ENCODE data around the gene ARIH2. TPM values are rescaled to one million over a fixed set of nuclear protein-coding genes. Genes with fewer than 3 reads are reported as not detected.

ARIH2 gene
- total RNA-seq = 100 to 1,000 TPM in 1 of 4 donors, 10 to 100 TPM in 3; 37.4 to 102 (median 79.9) TPM

DNA sequence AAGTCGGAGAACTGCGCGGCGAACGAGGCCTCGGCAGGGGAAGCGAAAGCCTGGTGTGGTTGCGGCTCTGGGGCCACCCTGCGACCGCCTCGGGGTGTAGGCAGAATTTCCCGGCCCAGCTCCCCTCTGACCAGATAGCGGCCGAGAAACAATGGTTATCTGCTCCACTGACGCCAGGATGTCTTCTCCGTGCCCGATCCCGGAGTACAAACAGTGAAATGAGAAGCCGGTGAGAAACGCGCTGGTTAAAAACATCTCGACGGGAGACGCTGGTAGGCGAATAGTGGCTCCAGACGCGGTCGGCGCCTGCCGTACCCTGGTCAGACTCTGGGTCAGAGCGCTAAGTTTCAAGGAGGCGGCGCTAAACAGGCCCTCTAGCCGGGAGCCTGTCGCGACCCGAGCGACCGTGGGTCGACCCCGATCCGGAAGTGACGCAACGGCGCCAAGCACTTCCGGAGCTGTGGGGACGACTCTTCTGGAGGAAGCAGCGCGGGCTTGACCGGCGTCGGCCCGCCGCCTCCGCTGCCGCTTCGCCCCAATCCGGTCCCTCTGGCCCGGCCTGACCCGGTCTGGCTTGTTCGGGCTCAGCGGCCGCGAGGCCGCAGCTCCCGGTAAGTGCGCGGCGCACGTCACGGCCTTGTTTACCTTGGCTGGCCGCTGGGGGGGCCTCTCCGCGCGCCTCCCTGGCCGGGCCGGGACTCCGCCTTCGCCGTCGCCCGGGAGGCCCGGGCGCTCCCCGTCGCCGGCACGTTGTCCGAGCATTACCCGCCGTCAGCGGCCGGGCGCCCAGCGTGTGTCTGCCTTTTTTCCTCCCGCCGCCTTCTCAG, at the start of gene ARIH2:
Gene ARIH2 (plus strand): TSS at position 455 of the 827 bp plus-strand sequence. CDS start 8,717 bp downstream, outside the sequence.
- peak within 1 kb of the TSS; percentile 90 to 96 for H3K27ac ChIP-seq
- TF ChIP-seq POLR2A (IDR thresholded peaks at IDR 0.05) = peak; percentile 61 to 85
- TF ChIP-seq, protein P1, sequence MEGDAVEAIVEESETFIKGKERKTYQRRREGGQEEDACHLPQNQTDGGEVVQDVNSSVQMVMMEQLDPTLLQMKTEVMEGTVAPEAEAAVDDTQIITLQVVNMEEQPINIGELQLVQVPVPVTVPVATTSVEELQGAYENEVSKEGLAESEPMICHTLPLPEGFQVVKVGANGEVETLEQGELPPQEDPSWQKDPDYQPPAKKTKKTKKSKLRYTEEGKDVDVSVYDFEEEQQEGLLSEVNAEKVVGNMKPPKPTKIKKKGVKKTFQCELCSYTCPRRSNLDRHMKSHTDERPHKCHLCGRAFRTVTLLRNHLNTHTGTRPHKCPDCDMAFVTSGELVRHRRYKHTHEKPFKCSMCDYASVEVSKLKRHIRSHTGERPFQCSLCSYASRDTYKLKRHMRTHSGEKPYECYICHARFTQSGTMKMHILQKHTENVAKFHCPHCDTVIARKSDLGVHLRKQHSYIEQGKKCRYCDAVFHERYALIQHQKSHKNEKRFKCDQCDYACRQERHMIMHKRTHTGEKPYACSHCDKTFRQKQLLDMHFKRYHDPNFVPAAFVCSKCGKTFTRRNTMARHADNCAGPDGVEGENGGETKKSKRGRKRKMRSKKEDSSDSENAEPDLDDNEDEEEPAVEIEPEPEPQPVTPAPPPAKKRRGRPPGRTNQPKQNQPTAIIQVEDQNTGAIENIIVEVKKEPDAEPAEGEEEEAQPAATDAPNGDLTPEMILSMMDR (IDR thresholded peaks at IDR 0.05) = peak in 3 of 4 experiments; percentile 4 to 13 (median 10)
- H3K4me3 ChIP-seq = peak within 1 kb of the TSS; percentile 41 to 86
- intact Hi-C loops (cut with DNase I; ENCODE audit: low total_unique reads) = no loop called here
- H3K36me3 ChIP-seq = no peaks in the 10 kb centered on the region
- peak; percentile 88 to 93 for DNase-seq
- no peaks in the 10 kb centered on the region for H3K27me3 ChIP-seq
- H3K4me1 ChIP-seq = peaks cover 0 to 9% of the 10 kb centered on the region in 2 donors
- no peaks in the 10 kb centered on the region for H3K9me3 ChIP-seq

DNA sequence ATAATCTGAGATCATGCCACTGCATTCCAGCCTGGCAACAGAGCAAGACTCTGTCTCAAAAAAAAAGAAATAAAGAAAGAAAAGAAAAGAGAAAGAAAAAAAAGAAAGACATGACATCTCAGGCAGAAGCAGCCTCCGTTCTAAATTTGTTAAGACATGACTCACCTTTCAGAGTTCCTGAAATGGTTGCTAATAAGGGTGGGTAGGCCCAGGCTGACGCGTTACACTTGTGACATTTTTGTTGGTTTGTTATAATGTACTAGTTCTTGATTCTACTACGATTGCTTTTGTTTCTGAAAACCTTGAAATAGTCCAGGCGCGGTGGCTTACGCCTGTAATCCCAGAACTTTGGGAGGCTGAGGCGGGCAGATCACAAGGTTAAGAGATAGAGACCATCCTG, 41.0 kb upstream of the ARIH2 start:
- no peak overlapping the region for H3K27ac ChIP-seq
- intact Hi-C loops (cut with DNase I; ENCODE audit: low total_unique reads) = no loop called here
- no peaks in the 10 kb centered on the region for H3K36me3 ChIP-seq
- H3K4me1 ChIP-seq = no peaks in the 10 kb centered on the region
- H3K9me3 ChIP-seq = no peaks in the 10 kb centered on the region
- DNase-seq = no peak
- no peak overlapping the region for H3K4me3 ChIP-seq
- no peaks in the 10 kb centered on the region for H3K27me3 ChIP-seq
- TF ChIP-seq, protein P1 (IDR thresholded peaks at IDR 0.05) = no peak
- no peak for TF ChIP-seq POLR2A (IDR thresholded peaks at IDR 0.05)

DNA sequence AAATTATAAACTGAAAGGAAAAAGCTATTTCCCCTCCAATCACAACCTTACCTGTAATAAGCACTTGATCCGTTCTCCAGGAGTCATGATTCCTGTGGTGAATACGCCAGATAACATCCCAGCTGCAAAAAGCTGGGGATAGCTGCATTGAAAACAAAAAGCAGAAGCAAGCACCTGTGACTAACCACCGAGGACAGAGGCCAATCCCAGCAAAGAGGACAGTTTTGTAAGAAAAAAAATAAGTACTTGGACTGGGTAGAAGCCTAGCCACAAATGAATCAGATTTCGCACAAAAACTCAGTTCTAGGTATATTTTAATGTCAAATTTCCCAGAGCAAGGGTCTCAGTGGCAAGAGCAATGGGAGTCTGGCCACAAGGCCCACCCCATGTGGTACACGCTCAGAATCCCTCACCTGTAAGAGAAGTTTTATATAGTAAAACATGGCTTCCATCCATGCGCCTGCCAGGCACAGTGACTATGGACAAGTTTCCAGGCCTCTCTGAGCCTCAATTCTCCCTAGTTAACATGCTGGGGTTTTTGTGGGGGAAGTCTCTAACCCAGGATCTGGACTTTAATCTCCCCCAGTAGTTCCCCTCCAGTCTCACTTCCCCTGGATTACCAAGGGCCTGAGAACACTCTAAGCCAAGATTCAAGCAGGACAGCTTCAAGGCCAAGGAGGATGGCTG, 39.2 kb upstream of the ARIH2 start:
- Histone ChIP-seq H3K4me3 (no peak overlapping the region), H3K27ac (no peak overlapping the region), H3K9me3 (no peaks in the 10 kb centered on the region), H3K36me3 (no peaks in the 10 kb centered on the region), H3K4me1 (no peaks in the 10 kb centered on the region), H3K27me3 (no peaks in the 10 kb centered on the region)
- TF ChIP-seq POLR2A (IDR thresholded peaks at IDR 0.05) = no peak
- TF ChIP-seq, protein P1 (IDR thresholded peaks at IDR 0.05) = no peak
- DNase-seq = no peak
- intact Hi-C loops (cut with DNase I; ENCODE audit: low total_unique reads) = no loop called here

DNA sequence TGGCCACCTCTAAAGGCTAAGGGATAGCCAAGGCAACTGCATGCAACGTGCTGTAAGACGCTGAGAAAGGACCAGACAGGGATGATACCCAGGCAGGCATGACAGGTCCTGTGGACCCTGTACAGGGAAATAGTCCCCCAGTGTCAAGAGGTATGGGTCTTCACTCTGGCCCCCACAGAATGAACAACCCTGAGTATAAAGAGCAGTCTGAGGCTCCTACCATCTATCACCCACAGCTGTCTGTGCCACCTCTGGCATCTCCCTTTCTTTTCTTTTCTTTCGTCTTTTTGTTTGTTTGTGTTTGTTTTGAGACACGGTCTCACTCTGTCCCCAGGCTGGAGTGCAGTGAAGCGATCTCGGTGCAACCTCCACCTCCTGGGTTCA, 38.7 kb upstream of the ARIH2 start:
- H3K4me1 ChIP-seq = no peaks in the 10 kb centered on the region
- intact Hi-C loops (cut with DNase I; ENCODE audit: low total_unique reads) = no loop called here
- TF ChIP-seq, protein P1 (IDR thresholded peaks at IDR 0.05) = no peak
- no peak for TF ChIP-seq POLR2A (IDR thresholded peaks at IDR 0.05)
- H3K36me3 ChIP-seq = no peaks in the 10 kb centered on the region
- no peaks in the 10 kb centered on the region for H3K27me3 ChIP-seq
- no peaks in the 10 kb centered on the region for H3K9me3 ChIP-seq
- H3K27ac ChIP-seq = no peak overlapping the region
- no peak for DNase-seq
- no peak overlapping the region for H3K4me3 ChIP-seq

DNA sequence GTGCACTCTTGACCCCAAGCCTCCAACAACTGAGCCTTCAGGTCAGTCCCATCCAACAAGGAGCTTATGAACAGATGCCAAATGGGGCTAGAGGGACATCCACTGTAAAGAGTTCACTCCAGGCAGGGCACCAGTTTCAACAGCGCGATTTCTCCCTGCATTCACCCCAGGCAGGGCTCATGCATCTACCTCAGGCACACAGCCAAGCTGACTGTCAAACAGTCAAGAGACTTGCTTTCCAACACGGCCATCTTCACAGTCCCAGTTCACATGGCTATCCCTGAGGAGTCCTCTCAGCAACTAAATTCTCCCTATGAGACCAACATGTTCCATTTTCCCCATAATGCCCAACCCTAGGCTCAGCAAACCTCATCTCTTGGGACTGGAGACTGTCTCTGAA, 37.6 kb upstream of the ARIH2 start:
- no peak overlapping the region for H3K27ac ChIP-seq
- no peak overlapping the region for H3K4me3 ChIP-seq
- no peaks in the 10 kb centered on the region for H3K36me3 ChIP-seq
- no peaks in the 10 kb centered on the region for H3K4me1 ChIP-seq
- TF ChIP-seq, protein P1 (IDR thresholded peaks at IDR 0.05) = no peak
- no peak for TF ChIP-seq POLR2A (IDR thresholded peaks at IDR 0.05)
- intact Hi-C loops (cut with DNase I; ENCODE audit: low total_unique reads) = no loop called here
- DNase-seq = no peak
- H3K27me3 ChIP-seq = no peaks in the 10 kb centered on the region
- no peaks in the 10 kb centered on the region for H3K9me3 ChIP-seq

All from uterus (tissue), 4 donors.